Measurements from ENCODE around the gene POLQ. TPM values are rescaled to one million over a fixed set of nuclear protein-coding genes. Genes with fewer than 3 reads are reported as not detected.

POLQ gene
- total RNA-seq, 3 donors from 2014 or later (not counting 1 experiment from before 2014, with no cell fraction given) = 0.66 to 1.2 (median 0.70) TPM

- intact Hi-C loops (cut with micrococcal nuclease) = no loop called here
- ATAC-seq (no peak), DNase-seq (no peak)
- Histone ChIP-seq H3K9me3 (ENCODE audit: control insufficient read depth, insufficient read depth, low read length) (no peaks in the 10 kb centered on the region), H3K4me1 (ENCODE audit: control insufficient read depth, insufficient read depth, low read length) (no peaks in the 10 kb centered on the region), H3K27me3 (ENCODE audit: control insufficient read depth, insufficient read depth, low read length) (no peaks in the 10 kb centered on the region), H3K27ac (ENCODE audit: low read length) (no peak overlapping the region), H3K36me3 (ENCODE audit: control insufficient read depth, insufficient read depth, low read length) (no peaks in the 10 kb centered on the region), H3K4me3 (ENCODE audit: low read length) (no peak overlapping the region)
- Mint-ChIP-seq H3K9me3 (no peaks in the 10 kb centered on the region), H3K27me3 (ENCODE audit: low read depth in 2 of 2) (no peaks in the 10 kb centered on the region), H3K4me1 (no peaks in the 10 kb centered on the region), H3K36me3 (no peaks in the 10 kb centered on the region), H3K27ac (no peak overlapping the region), H3K4me3 (no peak overlapping the region)
- TF ChIP-seq, protein P1, sequence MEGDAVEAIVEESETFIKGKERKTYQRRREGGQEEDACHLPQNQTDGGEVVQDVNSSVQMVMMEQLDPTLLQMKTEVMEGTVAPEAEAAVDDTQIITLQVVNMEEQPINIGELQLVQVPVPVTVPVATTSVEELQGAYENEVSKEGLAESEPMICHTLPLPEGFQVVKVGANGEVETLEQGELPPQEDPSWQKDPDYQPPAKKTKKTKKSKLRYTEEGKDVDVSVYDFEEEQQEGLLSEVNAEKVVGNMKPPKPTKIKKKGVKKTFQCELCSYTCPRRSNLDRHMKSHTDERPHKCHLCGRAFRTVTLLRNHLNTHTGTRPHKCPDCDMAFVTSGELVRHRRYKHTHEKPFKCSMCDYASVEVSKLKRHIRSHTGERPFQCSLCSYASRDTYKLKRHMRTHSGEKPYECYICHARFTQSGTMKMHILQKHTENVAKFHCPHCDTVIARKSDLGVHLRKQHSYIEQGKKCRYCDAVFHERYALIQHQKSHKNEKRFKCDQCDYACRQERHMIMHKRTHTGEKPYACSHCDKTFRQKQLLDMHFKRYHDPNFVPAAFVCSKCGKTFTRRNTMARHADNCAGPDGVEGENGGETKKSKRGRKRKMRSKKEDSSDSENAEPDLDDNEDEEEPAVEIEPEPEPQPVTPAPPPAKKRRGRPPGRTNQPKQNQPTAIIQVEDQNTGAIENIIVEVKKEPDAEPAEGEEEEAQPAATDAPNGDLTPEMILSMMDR (IDR thresholded peaks at IDR 0.05) = no peak
These were observed 40.5 kb downstream of the POLQ start for GRCh38 chr3:121505256-121505655.

DNA sequence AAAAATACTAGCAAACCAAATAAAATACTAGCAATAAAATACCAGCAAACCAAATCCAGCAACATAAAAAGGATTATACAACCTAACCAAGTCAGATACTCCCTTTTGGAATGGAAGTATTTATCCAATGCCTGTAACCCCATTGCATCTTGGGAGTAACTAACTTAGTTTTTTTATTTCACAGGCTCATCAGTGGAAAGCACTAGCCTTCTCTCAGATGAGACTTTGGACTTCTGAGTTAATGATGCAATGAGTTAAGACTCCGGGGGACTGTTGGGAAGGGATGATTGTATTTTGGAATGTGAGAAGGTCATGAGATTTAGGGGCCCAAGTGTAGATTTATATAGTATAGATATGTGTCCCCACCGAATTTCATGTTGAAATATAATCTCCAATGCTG lies 41.2 kb downstream of the POLQ start:
- WGBS (ENCODE audit: insufficient coverage) = 98% methylated on average over 2 of the region's 2 CpGs
- no peak overlapping the region for H3K4me3 ChIP-seq (ENCODE audit: low read length)
- intact Hi-C loops (cut with micrococcal nuclease) = no loop called here
- Mint-ChIP-seq H3K27ac (no peak overlapping the region), H3K4me3 (no peak overlapping the region), H3K9me3 (no peaks in the 10 kb centered on the region), H3K36me3 (no peaks in the 10 kb centered on the region), H3K27me3 (ENCODE audit: low read depth in 2 of 2) (no peaks in the 10 kb centered on the region), H3K4me1 (no peaks in the 10 kb centered on the region)
- ATAC-seq (no peak), DNase-seq (no peak)
- H3K27ac ChIP-seq (ENCODE audit: low read length) = no peak overlapping the region
- TF ChIP-seq, protein P1 (IDR thresholded peaks at IDR 0.05) = no peak
- H3K9me3 ChIP-seq (ENCODE audit: control insufficient read depth, insufficient read depth, low read length) = no peaks in the 10 kb centered on the region
- H3K36me3 ChIP-seq (ENCODE audit: control insufficient read depth, insufficient read depth, low read length) = no peaks in the 10 kb centered on the region
- H3K27me3 ChIP-seq (ENCODE audit: control insufficient read depth, insufficient read depth, low read length) = no peaks in the 10 kb centered on the region
- H3K4me1 ChIP-seq (ENCODE audit: control insufficient read depth, insufficient read depth, low read length) = no peaks in the 10 kb centered on the region

DNA sequence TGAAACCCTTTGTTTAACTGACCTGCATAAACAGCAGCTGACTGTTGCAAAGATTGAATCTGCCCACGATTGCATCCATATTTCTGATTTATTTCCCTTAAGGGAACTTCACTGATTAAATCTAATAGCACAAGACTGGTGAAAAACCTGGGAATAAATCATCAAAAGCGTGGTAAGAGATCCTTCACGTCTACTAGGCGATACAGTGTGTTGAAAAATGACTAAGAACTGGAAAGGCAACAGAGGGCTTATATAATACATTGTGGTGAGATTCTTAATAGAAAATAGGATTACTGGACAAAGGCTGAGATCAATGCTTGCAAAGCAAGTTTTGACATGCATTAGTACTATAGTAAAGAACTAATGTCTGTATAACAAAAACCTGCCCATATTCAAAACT lies 49.0 kb downstream of the POLQ start:
- H3K4me1 Mint-ChIP-seq = no peaks in the 10 kb centered on the region
- H3K27ac ChIP-seq (ENCODE audit: low read length) = no peak overlapping the region
- TF ChIP-seq, protein P1 (IDR thresholded peaks at IDR 0.05) = no peak
- H3K27ac Mint-ChIP-seq = no peak overlapping the region
- no peaks in the 10 kb centered on the region for H3K9me3 Mint-ChIP-seq
- no peaks in the 10 kb centered on the region for H3K27me3 Mint-ChIP-seq (ENCODE audit: low read depth in 2 of 2)
- H3K36me3 ChIP-seq (ENCODE audit: control insufficient read depth, insufficient read depth, low read length) = no peaks in the 10 kb centered on the region
- 91% methylated on average over 4 of the region's 4 CpGs for WGBS (ENCODE audit: insufficient coverage)
- no peaks in the 10 kb centered on the region for H3K9me3 ChIP-seq (ENCODE audit: control insufficient read depth, insufficient read depth, low read length)
- ATAC-seq (no peak), DNase-seq (no peak)
- no peaks in the 10 kb centered on the region for H3K4me1 ChIP-seq (ENCODE audit: control insufficient read depth, insufficient read depth, low read length)
- no peaks in the 10 kb centered on the region for H3K36me3 Mint-ChIP-seq
- no peak overlapping the region for H3K4me3 ChIP-seq (ENCODE audit: low read length)
- H3K4me3 Mint-ChIP-seq = no peak overlapping the region
- intact Hi-C loops (cut with micrococcal nuclease) = no loop called here
- H3K27me3 ChIP-seq (ENCODE audit: control insufficient read depth, insufficient read depth, low read length) = no peaks in the 10 kb centered on the region

DNA sequence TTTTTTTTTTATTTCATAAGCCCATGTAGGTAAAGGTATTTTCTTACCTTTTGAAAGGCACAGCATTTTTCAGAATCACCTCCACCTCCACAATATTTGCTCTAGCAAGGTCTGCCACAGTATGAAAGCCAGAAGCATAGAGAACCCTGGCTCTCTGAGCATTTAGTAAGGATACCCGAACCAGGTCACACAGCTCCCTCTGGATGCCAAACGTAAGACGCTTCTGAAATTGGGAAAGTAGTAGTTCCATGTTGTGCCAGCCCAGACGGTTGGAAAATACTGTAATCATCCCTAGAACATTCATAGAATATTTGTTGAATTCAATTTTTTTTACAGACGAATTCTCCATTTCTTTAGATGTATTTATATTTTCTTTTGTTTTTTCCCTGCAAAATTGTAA lies 52.4 kb downstream of the POLQ start:
- WGBS (ENCODE audit: insufficient coverage) = 100% methylated on average over 1 of the region's 5 CpGs
- H3K4me3 Mint-ChIP-seq = no peak overlapping the region

More for the DNA sequence above, 52.4 kb downstream of the POLQ start:
- TF ChIP-seq, protein P1 (IDR thresholded peaks at IDR 0.05) = no peak
- no peak overlapping the region for H3K27ac ChIP-seq (ENCODE audit: low read length)
- no peaks in the 10 kb centered on the region for H3K4me1 Mint-ChIP-seq
- no peaks in the 10 kb centered on the region for H3K36me3 ChIP-seq (ENCODE audit: control insufficient read depth, insufficient read depth, low read length)
- H3K9me3 Mint-ChIP-seq = no peaks in the 10 kb centered on the region
- no peaks in the 10 kb centered on the region for H3K27me3 ChIP-seq (ENCODE audit: control insufficient read depth, insufficient read depth, low read length)
- ATAC-seq (no peak), DNase-seq (no peak)
- no peaks in the 10 kb centered on the region for H3K27me3 Mint-ChIP-seq (ENCODE audit: low read depth in 2 of 2)
- H3K27ac Mint-ChIP-seq = no peak overlapping the region
- H3K36me3 Mint-ChIP-seq = no peaks in the 10 kb centered on the region
- intact Hi-C loops (cut with micrococcal nuclease) = no loop called here
- no peak overlapping the region for H3K4me3 ChIP-seq (ENCODE audit: low read length)
- no peaks in the 10 kb centered on the region for H3K4me1 ChIP-seq (ENCODE audit: control insufficient read depth, insufficient read depth, low read length)
- H3K9me3 ChIP-seq (ENCODE audit: control insufficient read depth, insufficient read depth, low read length) = no peaks in the 10 kb centered on the region

Measured in natural killer cell (primary cell).